ENCODE data around the gene TRAPPC10. TPM values are rescaled to one million over a fixed set of nuclear protein-coding genes. Genes with fewer than 3 reads are reported as not detected.

The TRAPPC10 gene
- total RNA-seq, 1 experiment from 2014 or later = 39.3 TPM

DNA sequence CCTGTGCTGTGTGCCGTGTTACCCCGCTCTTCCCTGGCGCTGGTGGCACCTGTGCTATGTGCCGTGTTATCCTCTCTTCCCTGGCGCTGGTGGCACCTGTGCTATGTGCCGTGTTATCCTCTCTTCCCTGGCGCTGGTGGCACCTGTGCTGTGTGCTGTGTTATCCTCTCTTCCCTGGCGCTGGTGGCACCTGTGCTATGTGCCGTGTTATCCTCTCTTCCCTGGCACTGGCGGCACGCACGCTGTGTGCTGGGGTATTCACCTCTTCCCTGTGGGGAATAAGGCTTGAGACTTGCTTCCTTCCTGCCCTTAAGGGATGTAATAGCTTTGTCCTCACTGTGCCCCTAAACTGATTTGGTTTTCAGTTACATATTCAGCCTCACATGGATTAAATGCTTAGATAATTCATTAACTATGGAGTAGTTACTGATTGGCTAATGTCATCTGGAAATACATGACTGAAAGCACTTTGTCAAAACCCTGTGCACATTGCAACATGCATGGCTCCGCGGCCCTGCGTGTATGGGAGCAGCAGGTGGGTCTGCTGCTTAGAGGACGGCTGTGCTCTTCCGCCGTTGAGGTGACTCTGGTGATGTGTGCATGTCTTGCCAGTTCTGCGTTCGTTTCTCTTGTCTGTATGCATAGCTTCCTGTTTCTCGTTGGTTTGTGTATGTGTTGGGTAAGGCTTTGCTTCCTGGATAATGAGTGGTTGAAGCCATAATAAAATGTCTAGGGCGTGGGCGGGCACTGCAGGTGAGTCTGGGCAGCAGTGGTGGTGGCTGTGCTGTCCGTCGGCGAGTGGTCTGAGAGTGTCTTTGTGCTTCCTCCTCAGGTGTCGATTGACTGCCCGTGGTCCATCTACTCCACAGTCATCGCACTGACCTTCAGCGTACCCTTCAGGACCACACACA, 77.1 kb downstream of the TRAPPC10 start:
- Mint-ChIP-seq H3K4me3 (ENCODE audit: unreplicated experiment) (no peak overlapping the region), H3K36me3 (ENCODE audit: insufficient read depth, unreplicated experiment) (peaks cover 72% of the 10 kb centered on the region), H3K27me3 (ENCODE audit: insufficient read depth, unreplicated experiment) (no peaks in the 10 kb centered on the region), H3K9me3 (ENCODE audit: unreplicated experiment) (no peaks in the 10 kb centered on the region), H3K4me1 (ENCODE audit: insufficient read depth, unreplicated experiment) (no peaks in the 10 kb centered on the region), H3K27ac (ENCODE audit: low read depth, unreplicated experiment) (peak overlapping the region; percentile 44)
- ChIA-PET CTCF (no interaction called here), POLR2A (interaction anchor here (0.9 kb wide), 1 partner anchor 11 kb away, joined by 3 read pairs; no protein-coding TSS in a partner anchor)
- DNase-seq (ENCODE audit: unreplicated experiment) = no peak
- no TSS peak for BruUV-seq (replicated peaks)
- TF ChIP-seq, protein P1, sequence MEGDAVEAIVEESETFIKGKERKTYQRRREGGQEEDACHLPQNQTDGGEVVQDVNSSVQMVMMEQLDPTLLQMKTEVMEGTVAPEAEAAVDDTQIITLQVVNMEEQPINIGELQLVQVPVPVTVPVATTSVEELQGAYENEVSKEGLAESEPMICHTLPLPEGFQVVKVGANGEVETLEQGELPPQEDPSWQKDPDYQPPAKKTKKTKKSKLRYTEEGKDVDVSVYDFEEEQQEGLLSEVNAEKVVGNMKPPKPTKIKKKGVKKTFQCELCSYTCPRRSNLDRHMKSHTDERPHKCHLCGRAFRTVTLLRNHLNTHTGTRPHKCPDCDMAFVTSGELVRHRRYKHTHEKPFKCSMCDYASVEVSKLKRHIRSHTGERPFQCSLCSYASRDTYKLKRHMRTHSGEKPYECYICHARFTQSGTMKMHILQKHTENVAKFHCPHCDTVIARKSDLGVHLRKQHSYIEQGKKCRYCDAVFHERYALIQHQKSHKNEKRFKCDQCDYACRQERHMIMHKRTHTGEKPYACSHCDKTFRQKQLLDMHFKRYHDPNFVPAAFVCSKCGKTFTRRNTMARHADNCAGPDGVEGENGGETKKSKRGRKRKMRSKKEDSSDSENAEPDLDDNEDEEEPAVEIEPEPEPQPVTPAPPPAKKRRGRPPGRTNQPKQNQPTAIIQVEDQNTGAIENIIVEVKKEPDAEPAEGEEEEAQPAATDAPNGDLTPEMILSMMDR (IDR thresholded peaks at IDR 0.05; ENCODE audit: unreplicated experiment) = no peak
- intact Hi-C loops (cut with micrococcal nuclease) = no loop called here

DNA sequence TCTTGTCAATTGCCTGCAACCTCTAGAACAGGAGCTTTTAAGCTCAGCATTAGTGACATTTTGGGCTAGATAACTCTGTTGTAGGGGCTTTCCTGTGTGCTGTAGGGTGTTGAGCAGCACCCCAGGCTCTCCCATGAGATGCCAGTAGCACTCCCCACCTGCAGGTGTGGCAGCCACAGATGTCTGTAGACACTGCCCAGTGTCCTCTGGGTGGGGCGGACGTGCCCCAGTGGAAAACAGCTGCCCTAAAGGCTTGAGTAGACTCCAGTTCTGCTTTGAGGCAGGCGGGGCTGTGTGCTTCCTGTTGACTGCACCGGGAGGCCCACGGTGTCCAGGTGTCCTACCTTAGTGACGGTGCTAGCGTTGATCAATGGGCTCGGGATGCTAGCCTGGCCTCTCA, 78.2 kb downstream of the TRAPPC10 start:
- BruUV-seq (replicated peaks) = no TSS peak
- Mint-ChIP-seq H3K27ac (ENCODE audit: low read depth, unreplicated experiment) (no peak overlapping the region), H3K4me3 (ENCODE audit: unreplicated experiment) (no peak overlapping the region), H3K9me3 (ENCODE audit: unreplicated experiment) (no peaks in the 10 kb centered on the region), H3K27me3 (ENCODE audit: insufficient read depth, unreplicated experiment) (no peaks in the 10 kb centered on the region), H3K4me1 (ENCODE audit: insufficient read depth, unreplicated experiment) (no peaks in the 10 kb centered on the region), H3K36me3 (ENCODE audit: insufficient read depth, unreplicated experiment) (peaks cover 63% of the 10 kb centered on the region)
- TF ChIP-seq, protein P1 (IDR thresholded peaks at IDR 0.05; ENCODE audit: unreplicated experiment) = no peak
- no peak for DNase-seq (ENCODE audit: unreplicated experiment)
- intact Hi-C loops (cut with micrococcal nuclease) = no loop called here
- POLR2A ChIA-PET = no interaction called here
- CTCF ChIA-PET = no interaction called here

DNA sequence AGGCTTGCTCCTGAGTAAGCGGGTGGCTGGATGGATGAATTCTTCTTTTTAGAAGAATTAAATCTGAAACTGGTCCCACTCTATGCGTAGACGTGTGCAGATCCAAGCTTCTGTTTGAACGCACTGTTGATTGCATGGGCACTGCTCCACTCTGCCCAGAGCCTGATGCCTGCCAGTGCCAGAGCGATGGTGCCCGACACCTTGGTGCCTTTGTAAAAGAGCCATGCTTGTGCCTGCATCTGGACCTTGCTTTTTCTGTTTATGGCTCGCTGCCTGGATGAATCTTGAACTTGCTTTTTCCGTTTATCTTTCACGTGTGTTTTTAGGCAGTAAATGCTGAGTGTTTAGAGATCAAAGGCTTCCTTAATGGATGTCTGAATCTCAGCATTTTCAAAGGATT, 80.1 kb downstream of the TRAPPC10 start:
- H3K4me3 Mint-ChIP-seq (ENCODE audit: unreplicated experiment) = no peak overlapping the region
- TF ChIP-seq, protein P1 (IDR thresholded peaks at IDR 0.05; ENCODE audit: unreplicated experiment) = no peak
- H3K9me3 Mint-ChIP-seq (ENCODE audit: unreplicated experiment) = no peaks in the 10 kb centered on the region
- DNase-seq (ENCODE audit: unreplicated experiment) = no peak
- H3K4me1 Mint-ChIP-seq (ENCODE audit: insufficient read depth, unreplicated experiment) = no peaks in the 10 kb centered on the region
- no TSS peak for BruUV-seq (replicated peaks)
- POLR2A ChIA-PET = interaction anchor here (1.2 to 2.2 kb wide), 2 partner anchors 9 to 17 kb away, joined by 3 to 13 read pairs; no protein-coding TSS in a partner anchor
- H3K27ac Mint-ChIP-seq (ENCODE audit: low read depth, unreplicated experiment) = no peak overlapping the region
- peaks cover 46% of the 10 kb centered on the region for H3K36me3 Mint-ChIP-seq (ENCODE audit: insufficient read depth, unreplicated experiment)
- intact Hi-C loops (cut with micrococcal nuclease) = no loop called here
- CTCF ChIA-PET = interaction anchor here (1.1 kb wide), 1 partner anchor 8 kb away, joined by 3 read pairs; no protein-coding TSS in a partner anchor
- no peaks in the 10 kb centered on the region for H3K27me3 Mint-ChIP-seq (ENCODE audit: insufficient read depth, unreplicated experiment)

DNA sequence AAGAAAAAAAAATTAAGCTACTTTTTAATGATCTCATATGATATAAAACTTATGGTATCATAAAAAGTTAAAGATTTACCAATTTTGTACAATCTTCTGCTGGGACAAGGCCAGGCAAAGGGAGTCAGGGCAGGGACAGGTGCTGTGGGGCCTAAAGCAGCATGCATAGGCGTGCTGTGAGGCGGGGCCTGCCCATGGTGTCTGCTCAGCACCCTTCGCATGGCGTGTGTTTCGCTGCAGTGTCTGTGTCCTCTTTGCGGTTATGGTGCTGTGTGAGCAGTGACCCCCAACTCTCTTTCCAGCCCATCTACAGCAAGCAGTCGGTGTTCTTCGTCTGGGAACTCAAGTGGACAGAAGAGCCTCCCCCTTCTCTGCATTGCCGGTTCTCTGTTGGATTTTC, 81.7 kb downstream of the TRAPPC10 start:
- Mint-ChIP-seq H3K4me1 (ENCODE audit: insufficient read depth, unreplicated experiment) (no peaks in the 10 kb centered on the region), H3K27ac (ENCODE audit: low read depth, unreplicated experiment) (no peak overlapping the region), H3K4me3 (ENCODE audit: unreplicated experiment) (no peak overlapping the region), H3K9me3 (ENCODE audit: unreplicated experiment) (no peaks in the 10 kb centered on the region), H3K36me3 (ENCODE audit: insufficient read depth, unreplicated experiment) (peaks cover 34% of the 10 kb centered on the region), H3K27me3 (ENCODE audit: insufficient read depth, unreplicated experiment) (no peaks in the 10 kb centered on the region)
- no TSS peak for BruUV-seq (replicated peaks)
- no peak for DNase-seq (ENCODE audit: unreplicated experiment)
- POLR2A ChIA-PET = interaction anchor here (1.6 to 2.2 kb wide), 2 partner anchors 10 to 81 kb away, joined by 4 to 13 read pairs; partner anchors contain the start of gene TRAPPC10
- CTCF ChIA-PET = interaction anchor here (0.6 to 0.8 kb wide), 2 partner anchors 305 to 577 kb away, joined by 4 read pairs; partner anchors contain the start of gene RRP1
- intact Hi-C loops (cut with micrococcal nuclease) = no loop called here
- TF ChIP-seq, protein P1 (IDR thresholded peaks at IDR 0.05; ENCODE audit: unreplicated experiment) = no peak

Data from MCF 10A (cell line).